T-helper 17 cell (primary cell): Measurements from ENCODE around the gene FTSJ3. TPM values are rescaled to one million over a fixed set of nuclear protein-coding genes. Genes with fewer than 3 reads are reported as not detected.
A peak's percentile ranks its signal among the peaks of the same experiment; 100 is the strongest.
"Not testable (repeated sequence)": the region's sequence is repeated elsewhere in the genome, so short reads cannot be mapped to it uniquely, and the experiment has no call there.

Experiments used
- ATAC-seq: fragments of 150-1000 bp; cut with Tn5 transposase; 2 replicates; pipeline ENCODE4 v1.10.0; 2021; ENCODE audit warnings: mild to moderate bottlenecking, moderate library complexity
- DNase-seq, 3 donors: peaks; one replicate each; pipeline versions ENCODE4 v3.0.0 to v3.0.0-alpha.2; 2020 to 2021
- H3K9me3 ChIP-seq: one replicate; pipeline ENCODE4 v1.7.0; 2013; ENCODE audit warnings: low read length, mild to moderate bottlenecking; ENCODE audit not compliant: control insufficient read depth, poor library complexity, severe bottlenecking
- H3K27ac Mint-ChIP-seq: one replicate; pipeline ENCODE4 v1.8.0; 2022; ENCODE audit warnings: mild to moderate bottlenecking, moderate library complexity, mixed read lengths
- H3K27me3 Mint-ChIP-seq: one replicate; pipeline ENCODE4 v1.8.0; 2022; ENCODE audit warnings: mixed read lengths
- H3K36me3 Mint-ChIP-seq: one replicate; pipeline ENCODE4 v1.8.0; 2022; ENCODE audit warnings: low read depth, mixed read lengths
- H3K4me1 Mint-ChIP-seq: one replicate; pipeline ENCODE4 v1.8.0; 2022; ENCODE audit warnings: mild to moderate bottlenecking, mixed read lengths
- H3K4me3 Mint-ChIP-seq: one replicate; pipeline ENCODE4 v1.8.0; 2022; ENCODE audit warnings: mild to moderate bottlenecking, moderate library complexity, mixed read lengths
- total RNA-seq, 4 donors: library from RNA in 2 of 4; stranded (reverse) in 2 of 4; gene quantifications; one replicate each; pipeline ENCODE4 v1.2.3 and lab custom pipeline; 2022 to 2026

The FTSJ3 gene
- total RNA-seq, 2 donors from 2014 or later = 44.2 to 54.3 TPM

DNA sequence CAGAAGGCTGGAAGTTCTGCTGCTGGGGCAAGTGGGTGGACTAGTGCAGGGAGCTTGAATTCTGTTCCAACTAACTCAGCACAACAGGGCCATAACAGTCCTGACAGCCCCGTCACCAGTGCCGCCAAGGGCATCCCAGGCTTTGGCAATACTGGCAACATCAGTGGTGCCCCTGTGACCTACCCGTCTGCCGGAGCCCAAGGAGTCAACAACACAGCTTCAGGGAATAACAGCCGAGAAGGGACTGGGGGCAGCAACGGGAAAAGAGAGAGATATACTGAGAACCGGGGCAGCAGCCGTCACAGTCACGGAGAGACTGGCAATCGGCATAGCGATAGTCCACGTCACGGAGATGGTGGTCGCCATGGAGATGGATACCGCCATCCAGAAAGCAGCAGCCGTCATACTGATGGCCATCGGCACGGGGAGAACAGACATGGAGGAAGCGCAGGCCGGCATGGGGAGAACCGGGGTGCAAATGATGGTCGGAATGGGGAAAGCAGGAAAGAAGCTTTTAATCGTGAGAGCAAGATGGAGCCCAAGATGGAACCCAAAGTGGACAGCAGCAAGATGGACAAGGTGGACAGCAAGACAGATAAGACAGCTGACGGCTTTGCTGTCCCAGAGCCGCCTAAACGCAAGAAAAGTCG, 9.6 kb downstream of the FTSJ3 start:
- no peaks in the 10 kb centered on the region for H3K9me3 ChIP-seq
- Mint-ChIP-seq H3K4me1 (peaks cover 19% of the 10 kb centered on the region), H3K36me3 (peaks cover 12% of the 10 kb centered on the region), H3K27ac (peak overlapping the region; percentile 65), H3K4me3 (no peak overlapping the region), H3K27me3 (no peaks in the 10 kb centered on the region)
- ATAC-seq (no peak), DNase-seq (no peak)

DNA sequence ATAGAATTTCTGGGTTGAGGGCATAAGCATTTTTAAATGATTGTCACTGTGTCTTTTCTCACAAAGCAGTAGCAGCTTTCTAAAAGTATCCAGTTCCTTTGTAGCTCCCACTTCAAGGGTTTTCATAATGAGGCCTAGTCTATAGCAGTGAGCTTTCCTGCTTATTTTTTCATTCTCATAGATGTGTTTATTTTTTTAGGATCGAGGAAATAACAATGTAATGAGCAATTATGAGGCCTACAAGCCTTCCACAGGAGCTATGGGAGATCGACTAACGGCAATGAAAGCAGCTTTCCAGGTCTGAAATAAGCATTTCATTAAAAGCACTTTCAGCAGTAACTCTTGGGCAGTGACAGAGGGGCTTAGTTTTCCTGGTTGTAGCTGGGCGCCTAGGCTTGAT, 10.8 kb downstream of the FTSJ3 start:
- Mint-ChIP-seq H3K27me3 (no peaks in the 10 kb centered on the region), H3K4me1 (peaks cover 16% of the 10 kb centered on the region), H3K36me3 (peaks cover 9% of the 10 kb centered on the region), H3K27ac (no peak overlapping the region), H3K4me3 (no peak overlapping the region)
- DNase-seq (no peak), ATAC-seq (no peak)
- no peaks in the 10 kb centered on the region for H3K9me3 ChIP-seq

DNA sequence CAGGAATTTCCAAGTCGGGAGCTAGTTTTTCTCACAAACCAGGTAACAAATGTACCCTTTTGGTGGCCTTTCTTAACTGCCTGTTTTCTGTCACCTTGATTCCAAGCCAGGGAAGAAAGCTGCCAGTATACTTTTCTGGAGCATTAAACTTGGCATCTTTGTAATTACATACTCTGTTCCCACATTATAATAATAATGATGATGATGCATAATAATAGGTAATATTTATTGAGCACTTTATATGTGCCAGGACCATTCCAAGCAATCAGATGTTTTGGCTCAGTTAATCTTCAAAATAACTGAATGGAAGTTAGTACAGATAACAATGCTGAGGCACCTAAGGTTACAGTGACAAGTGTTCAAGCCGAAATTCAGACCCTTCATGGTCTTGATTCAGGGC, 11.3 kb downstream of the FTSJ3 start:
- no peak for DNase-seq
- no peak for ATAC-seq
- no peaks in the 10 kb centered on the region for H3K9me3 ChIP-seq
- H3K4me1 Mint-ChIP-seq = peaks cover 12% of the 10 kb centered on the region
- peaks cover 9% of the 10 kb centered on the region for H3K36me3 Mint-ChIP-seq
- H3K4me3 Mint-ChIP-seq = no peak overlapping the region
- no peak overlapping the region for H3K27ac Mint-ChIP-seq
- no peaks in the 10 kb centered on the region for H3K27me3 Mint-ChIP-seq

DNA sequence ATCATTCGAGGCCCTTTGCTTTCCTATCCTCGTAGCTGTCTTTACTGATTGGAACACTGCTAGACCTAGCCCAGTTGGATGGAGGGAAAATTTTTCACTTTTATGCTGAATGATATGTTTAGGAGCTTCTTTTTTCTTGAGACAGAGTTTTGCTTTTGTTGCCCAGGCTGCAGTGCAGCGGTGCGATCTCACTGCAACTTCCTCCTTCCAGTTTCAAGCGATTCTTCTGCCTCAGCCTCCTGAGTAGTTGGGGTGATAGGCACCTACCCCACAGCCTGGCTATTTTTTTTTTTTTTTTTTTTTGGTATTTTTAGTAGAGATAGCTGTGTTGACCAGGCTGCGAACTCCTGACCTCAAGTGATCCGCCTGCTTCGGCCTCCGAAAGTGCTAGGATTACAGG, 17.5 kb downstream of the FTSJ3 start:
- Mint-ChIP-seq H3K4me1 (peaks cover 6% of the 10 kb centered on the region), H3K27ac (no peak overlapping the region), H3K27me3 (no peaks in the 10 kb centered on the region), H3K4me3 (no peak overlapping the region), H3K36me3 (peaks cover 9% of the 10 kb centered on the region)
- no peak for DNase-seq
- ATAC-seq = no peak
- H3K9me3 ChIP-seq = no peaks in the 10 kb centered on the region

DNA sequence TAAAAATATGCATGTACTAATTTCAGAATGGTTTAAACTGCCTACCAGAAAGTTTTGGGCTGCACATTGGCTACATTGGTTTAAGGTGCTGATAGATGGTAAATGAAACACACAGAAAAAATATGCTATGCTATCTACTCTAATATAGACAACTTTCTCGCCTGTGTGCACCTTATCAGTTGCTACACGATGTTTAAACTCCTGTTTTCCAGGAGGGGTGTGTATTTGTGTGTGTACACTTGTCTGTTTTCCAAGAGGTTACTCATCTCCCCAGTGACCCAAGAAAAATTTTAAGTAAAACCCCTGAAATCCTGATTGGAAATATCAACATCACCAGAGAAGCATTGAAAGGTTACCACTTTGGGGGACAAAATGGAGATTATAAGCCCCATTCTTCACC, 21.9 kb downstream of the FTSJ3 start:
- Mint-ChIP-seq H3K4me3 (no peak overlapping the region), H3K36me3 (peaks cover 9% of the 10 kb centered on the region), H3K27me3 (no peaks in the 10 kb centered on the region), H3K4me1 (peaks cover 11% of the 10 kb centered on the region), H3K27ac (peak overlapping the region; percentile 21)
- no peak for DNase-seq
- no peak for ATAC-seq
- no peaks in the 10 kb centered on the region for H3K9me3 ChIP-seq

DNA sequence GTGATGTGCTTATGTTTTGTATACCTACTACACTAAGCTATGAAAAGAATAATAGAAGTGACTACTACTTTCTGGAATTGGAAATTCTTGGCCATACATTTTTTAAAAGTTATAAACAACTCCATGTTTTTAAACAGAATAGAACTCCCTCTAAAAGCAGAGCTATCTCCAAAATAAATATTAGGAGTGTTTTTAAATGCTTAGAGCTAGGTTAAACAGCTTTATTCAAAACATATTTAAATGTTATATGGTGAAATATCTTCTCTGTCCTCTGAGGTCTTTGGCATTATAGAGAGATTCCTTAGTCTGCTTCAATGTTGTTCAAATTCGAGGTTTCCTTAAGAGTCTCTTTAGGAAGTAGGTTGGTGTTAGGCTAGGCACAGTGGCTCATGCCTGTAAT, 23.1 kb downstream of the FTSJ3 start:
- Mint-ChIP-seq H3K4me3 (no peak overlapping the region), H3K4me1 (peaks cover 11% of the 10 kb centered on the region), H3K36me3 (peaks cover 11% of the 10 kb centered on the region), H3K27ac (peak overlapping the region; percentile 21), H3K27me3 (no peaks in the 10 kb centered on the region)
- no peaks in the 10 kb centered on the region for H3K9me3 ChIP-seq
- ATAC-seq (no peak), DNase-seq (no peak)

DNA sequence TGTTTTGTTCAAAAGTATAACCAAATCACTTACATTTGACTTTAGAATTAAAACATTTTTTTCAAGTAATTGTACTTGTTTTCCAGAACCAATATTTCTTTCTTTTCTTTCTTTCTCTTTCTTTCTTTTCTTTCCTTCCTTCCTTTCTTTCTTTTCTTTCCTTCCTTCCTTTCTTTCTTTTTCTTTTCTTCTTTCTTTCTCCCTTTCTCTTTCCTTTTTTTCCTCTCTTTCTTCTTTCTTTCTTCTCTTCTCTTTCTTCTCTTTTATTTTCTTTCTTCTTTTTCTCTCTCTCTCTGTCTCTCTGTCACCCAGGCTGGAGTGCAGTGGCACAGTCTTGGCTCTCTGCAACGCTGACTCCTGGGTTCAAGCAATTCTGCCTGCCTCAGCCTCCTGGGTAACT, 26.7 kb downstream of the FTSJ3 start:
- Mint-ChIP-seq H3K27me3 (no peaks in the 10 kb centered on the region), H3K27ac (peak overlapping the region; percentile 29), H3K4me1 (peaks cover 7% of the 10 kb centered on the region), H3K36me3 (peaks cover 7% of the 10 kb centered on the region), H3K4me3 (no peak overlapping the region)
- ATAC-seq (no peak), DNase-seq (no peak)
- no peaks in the 10 kb centered on the region for H3K9me3 ChIP-seq

DNA sequence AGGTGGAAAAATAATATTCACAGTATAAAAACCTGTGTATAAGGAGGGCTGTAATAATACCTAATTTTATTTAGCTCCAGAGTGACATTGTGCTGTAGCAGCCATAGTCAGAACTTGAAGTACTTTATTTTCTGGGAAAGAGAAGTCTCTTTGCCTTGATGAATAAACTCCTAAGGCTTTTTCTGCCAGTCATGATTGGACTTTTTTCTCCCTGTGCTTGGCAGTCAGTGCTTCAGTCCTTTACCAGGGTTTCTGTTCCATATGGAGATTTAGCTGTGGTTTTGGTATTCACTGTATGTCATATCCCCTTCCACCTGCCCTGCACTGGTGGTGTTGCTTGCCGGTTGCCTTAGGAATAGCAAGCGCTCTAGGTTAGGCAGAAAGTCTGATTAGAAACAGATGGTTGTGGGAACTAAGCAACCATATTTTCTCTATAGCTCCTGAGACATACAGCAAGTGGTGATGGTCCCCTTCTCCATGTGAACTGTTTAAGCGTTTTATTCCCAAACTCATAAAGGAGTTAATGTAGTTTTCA, 28.8 kb downstream of the FTSJ3 start:
- ATAC-seq (no peak), DNase-seq (no peak)
- peaks cover 12% of the 10 kb centered on the region for H3K36me3 Mint-ChIP-seq
- H3K27me3 Mint-ChIP-seq = no peaks in the 10 kb centered on the region
- peaks cover 5% of the 10 kb centered on the region for H3K4me1 Mint-ChIP-seq
- no peaks in the 10 kb centered on the region for H3K9me3 ChIP-seq
- no peak overlapping the region for H3K27ac Mint-ChIP-seq
- no peak overlapping the region for H3K4me3 Mint-ChIP-seq

DNA sequence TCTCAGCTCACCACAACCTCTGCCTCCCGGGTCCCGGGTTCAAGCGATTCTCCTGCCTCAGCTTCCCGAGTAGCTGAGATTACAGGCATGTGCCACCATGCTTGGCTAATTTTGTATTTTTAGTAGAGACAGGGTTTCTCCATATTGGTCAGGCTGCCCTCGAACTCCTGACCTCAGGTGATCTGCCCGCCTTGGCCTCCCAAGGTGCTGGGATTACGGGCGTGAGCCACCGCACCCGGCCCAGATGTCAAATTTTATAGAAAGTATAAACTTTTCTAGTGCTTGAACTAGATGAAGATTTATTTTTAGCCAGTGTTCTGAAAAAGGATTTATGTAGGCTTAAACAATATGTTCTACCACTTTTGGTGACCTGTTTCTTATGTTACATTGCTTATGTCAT, 31.1 kb downstream of the FTSJ3 start:
- not testable (repeated sequence) for H3K4me1 Mint-ChIP-seq, H3K27ac Mint-ChIP-seq, H3K9me3 ChIP-seq, ATAC-seq, DNase-seq, H3K4me3 Mint-ChIP-seq, H3K27me3 Mint-ChIP-seq
- peaks cover 16% of the 10 kb centered on the region for H3K36me3 Mint-ChIP-seq

DNA sequence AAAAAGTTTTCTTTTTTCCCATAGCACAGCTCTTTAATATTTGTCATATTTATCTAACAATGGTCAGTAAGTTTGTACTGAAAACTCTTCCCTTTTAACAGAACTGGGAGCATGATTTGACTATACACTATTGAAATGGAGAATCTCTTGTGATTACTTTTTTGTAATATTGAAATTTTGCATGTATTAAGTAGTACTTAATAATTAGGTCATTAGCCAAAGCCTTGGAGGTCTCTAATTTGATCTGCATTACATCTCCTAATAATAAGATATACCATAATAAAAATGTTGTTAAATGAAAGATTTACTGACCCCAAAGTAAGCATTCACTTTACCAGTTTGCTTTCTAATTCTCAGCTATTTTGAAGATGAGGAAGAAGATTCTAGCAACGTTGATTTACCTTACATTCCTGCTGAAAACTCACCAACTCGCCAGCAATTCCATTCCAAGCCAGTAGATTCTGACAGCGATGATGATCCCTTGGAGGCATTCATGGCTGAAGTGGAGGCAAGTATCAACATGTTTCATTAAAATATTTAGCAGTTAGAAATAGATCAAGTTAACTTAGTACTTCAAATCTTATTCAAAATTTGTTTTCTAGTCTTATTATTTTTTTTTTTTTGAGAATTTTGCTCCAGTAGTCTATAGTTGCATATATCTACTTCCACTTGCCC, 35.3 kb downstream of the FTSJ3 start:
- DNase-seq (no peak), ATAC-seq (no peak)
- H3K9me3 ChIP-seq = no peaks in the 10 kb centered on the region
- H3K4me1 Mint-ChIP-seq = peaks cover 5% of the 10 kb centered on the region
- H3K27ac Mint-ChIP-seq = no peak overlapping the region
- no peak overlapping the region for H3K4me3 Mint-ChIP-seq
- H3K36me3 Mint-ChIP-seq = peaks cover 11% of the 10 kb centered on the region
- no peaks in the 10 kb centered on the region for H3K27me3 Mint-ChIP-seq

DNA sequence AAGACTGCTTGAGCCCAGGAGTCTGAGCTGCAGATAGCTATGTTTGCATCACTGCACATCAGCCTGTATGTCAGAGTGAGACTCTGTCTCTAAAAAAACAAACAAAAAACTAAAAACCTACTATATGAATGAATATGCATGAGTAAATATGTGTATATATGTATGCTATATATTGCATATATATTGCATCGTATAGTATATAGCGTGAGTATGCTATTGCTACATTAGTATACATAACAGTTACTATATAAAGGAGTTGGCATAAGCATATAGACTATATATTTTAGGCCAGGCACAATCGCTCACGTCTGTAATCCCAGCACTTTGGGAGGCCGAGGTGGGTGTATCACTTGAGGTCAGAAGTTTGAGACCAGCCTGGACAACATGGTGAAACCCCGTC, 37.4 kb downstream of the FTSJ3 start:
- no peak for DNase-seq
- no peak overlapping the region for H3K4me3 Mint-ChIP-seq
- no peak for ATAC-seq
- peaks cover 9% of the 10 kb centered on the region for H3K36me3 Mint-ChIP-seq
- H3K27me3 Mint-ChIP-seq = no peaks in the 10 kb centered on the region
- H3K27ac Mint-ChIP-seq = no peak overlapping the region
- no peaks in the 10 kb centered on the region for H3K9me3 ChIP-seq
- H3K4me1 Mint-ChIP-seq = peaks cover 5% of the 10 kb centered on the region

DNA sequence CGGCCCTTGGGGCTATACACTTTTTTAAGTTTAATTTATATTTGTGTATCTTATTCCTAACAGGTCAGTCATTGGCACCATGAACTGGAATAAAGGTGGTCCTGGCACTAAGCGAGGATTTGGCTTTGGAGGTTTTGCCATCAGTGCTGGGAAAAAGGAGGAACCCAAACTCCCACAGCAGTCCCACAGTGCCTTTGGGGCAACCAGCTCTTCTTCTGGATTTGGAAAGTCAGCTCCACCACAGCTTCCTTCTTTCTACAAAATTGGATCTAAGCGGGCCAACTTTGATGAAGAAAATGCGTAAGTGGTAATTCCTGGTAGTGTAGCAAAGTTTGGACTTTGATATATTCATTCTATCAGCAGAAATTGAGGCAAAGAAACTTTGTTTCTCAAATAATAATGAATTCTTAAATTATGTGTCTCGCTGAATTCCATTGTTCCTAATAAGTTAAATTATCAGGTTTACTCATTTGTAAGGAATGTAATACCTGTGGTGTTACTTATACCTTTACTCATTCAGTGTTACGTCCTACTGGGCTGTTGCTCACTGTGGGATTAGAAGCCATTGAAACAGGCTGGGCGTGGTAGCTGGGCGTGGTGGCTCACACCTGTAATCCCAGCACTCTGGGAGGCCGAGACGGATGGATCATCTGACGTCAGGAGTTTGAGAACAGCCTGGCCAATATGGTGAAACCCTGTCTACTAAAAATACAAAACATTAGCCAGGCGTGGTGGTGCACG, 40.3 kb downstream of the FTSJ3 start:
- H3K36me3 Mint-ChIP-seq = peaks cover 10% of the 10 kb centered on the region
- no peaks in the 10 kb centered on the region for H3K27me3 Mint-ChIP-seq
- DNase-seq (no peak), ATAC-seq (no peak)
- peaks cover 14% of the 10 kb centered on the region for H3K4me1 Mint-ChIP-seq
- no peak overlapping the region for H3K27ac Mint-ChIP-seq
- H3K4me3 Mint-ChIP-seq = no peak overlapping the region
- no peaks in the 10 kb centered on the region for H3K9me3 ChIP-seq

DNA sequence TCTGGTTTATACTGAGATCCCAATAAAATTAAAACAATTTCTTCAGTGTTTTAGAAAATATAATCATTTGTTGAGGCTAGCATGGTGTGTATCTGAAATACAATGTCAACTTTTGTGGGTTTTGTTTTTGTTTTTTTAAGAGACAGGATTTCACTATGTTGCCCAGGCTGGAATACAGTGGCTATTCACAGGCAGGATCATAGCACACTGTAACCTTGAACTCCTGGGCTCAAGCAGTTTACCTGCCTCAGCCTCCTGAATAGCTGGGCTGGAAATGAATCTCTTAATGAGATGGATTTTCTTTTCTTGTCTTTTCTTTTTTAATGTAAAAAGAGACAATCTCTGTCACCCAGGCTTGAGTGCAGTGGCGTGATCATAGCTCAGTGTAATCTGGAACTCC, 41.3 kb downstream of the FTSJ3 start:
- no peak overlapping the region for H3K4me3 Mint-ChIP-seq

More for the DNA sequence above, 41.3 kb downstream of the FTSJ3 start:
- H3K36me3 Mint-ChIP-seq = peaks cover 10% of the 10 kb centered on the region
- H3K9me3 ChIP-seq = no peaks in the 10 kb centered on the region
- peak overlapping the region; percentile 49 for H3K27ac Mint-ChIP-seq
- H3K27me3 Mint-ChIP-seq = no peaks in the 10 kb centered on the region
- ATAC-seq (no peak), DNase-seq (no peak)
- peaks cover 19% of the 10 kb centered on the region for H3K4me1 Mint-ChIP-seq
